Uterus (tissue), 4 donors: ENCODE data around the gene VPS35L. TPM values are rescaled to one million over a fixed set of nuclear protein-coding genes. Genes with fewer than 3 reads are reported as not detected.

Source experiments
- DNase-seq, 2 donors: peaks; one replicate each; pipeline ENCODE4 v3.0.0-alpha.2; 2019 to 2020
- H3K27ac ChIP-seq, 2 donors: fragments of 200-600 bp; sonication (generic); 1 replicate in 1 of 2; 2 replicates in 1 of 2; pipeline ENCODE4 v1.5.1; 2016 to 2018
- H3K27me3 ChIP-seq, 2 donors: fragments of 200-600 bp; sonication (generic); one replicate each; pipeline ENCODE4 v1.5.1; 2018 to 2019; ENCODE audit warnings: control low read depth in 1 of 2
- H3K36me3 ChIP-seq, 2 donors: fragments of 200-600 bp; sonication (generic); one replicate each; pipeline ENCODE4 v1.5.1; 2019; ENCODE audit warnings: control low read depth in 1 of 2
- H3K4me1 ChIP-seq, 2 donors: fragments of 200-600 bp; sonication (generic); one replicate each; pipeline ENCODE4 v1.5.1; 2018 to 2019; ENCODE audit warnings: control low read depth in 1 of 2
- H3K4me3 ChIP-seq, 2 donors: fragments of 200-600 bp; sonication (generic); 1 replicate in 1 of 2; 2 replicates in 1 of 2; pipeline ENCODE4 v1.5.1; 2018 to 2019; ENCODE audit warnings: mild to moderate bottlenecking in 1 of 2
- H3K9me3 ChIP-seq, 2 donors: fragments of 200-600 bp; sonication (generic); one replicate each; pipeline ENCODE4 v1.5.1; 2019; ENCODE audit warnings: control low read depth in 1 of 2
- POLR2A ChIP-seq, 2 donors: fragments of 450-650 bp; IDR thresholded peaks; one replicate each; pipeline ENCODE4 v1.6.1; 2016; ENCODE audit warnings: antibody characterized with exemption in 2 of 2, mild to moderate bottlenecking in 1 of 2, moderate library complexity in 1 of 2
- intact Hi-C: fragments of 100-400 bp; cut with DNase I; formaldehyde crosslinking; loops from one replicate; pipeline ENCODE4 v1.15.1; 2023; ENCODE audit warnings: low total_unique reads
- total RNA-seq, 4 donors: library from RNA; depleted of rRNA in 3 of 4; stranded (reverse); fragments of >200 nt in 3 of 4; gene quantifications; one replicate each; pipeline versions ENCODE4 v1.1.0 to v1.2.4, GENCODE V29; 2014 to 2023
- TF ChIP-seq, protein P1 (sequence below), 4 experiments: fragments of 200-600 bp in 2 of 4; fragments of 450-650 bp in 2 of 4; sonication (generic) in 2 of 4; IDR thresholded peaks; one replicate each; pipeline ENCODE4 v1.5.1; 2016 to 2019; ENCODE audit warnings: antibody characterized with exemption in 4 of 4, mild to moderate bottlenecking in 2 of 4, moderate library complexity in 1 of 4
- donor health status: DM: yes; HTN: yes; CAD: no.

The VPS35L gene
- total RNA-seq, 4 donors from 2014 or later: 34.8 to 110 (median 88.2) TPM

DNA sequence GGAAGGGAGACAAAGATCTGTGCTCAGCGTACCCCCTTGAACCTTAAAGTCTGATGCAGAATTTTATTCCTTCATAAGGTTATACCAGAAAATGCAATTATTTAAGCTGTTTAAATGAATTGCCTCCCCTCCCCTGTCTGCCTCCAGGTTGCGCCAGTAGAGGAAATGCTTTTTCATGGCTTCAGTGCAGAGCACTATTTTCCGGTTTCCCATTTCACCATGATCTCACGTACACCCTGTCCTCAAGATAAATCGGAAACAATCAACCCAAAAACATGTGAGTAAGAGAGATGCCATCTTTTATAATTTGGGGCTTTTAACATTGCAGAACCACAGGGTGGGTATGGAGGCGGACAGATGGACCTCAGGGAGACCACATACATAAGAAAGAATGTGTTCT lies 178.0 kb downstream of the VPS35L start:
- no peaks in the 10 kb centered on the region for H3K4me1 ChIP-seq
- intact Hi-C loops: no loop called here
- TF ChIP-seq, protein P1, sequence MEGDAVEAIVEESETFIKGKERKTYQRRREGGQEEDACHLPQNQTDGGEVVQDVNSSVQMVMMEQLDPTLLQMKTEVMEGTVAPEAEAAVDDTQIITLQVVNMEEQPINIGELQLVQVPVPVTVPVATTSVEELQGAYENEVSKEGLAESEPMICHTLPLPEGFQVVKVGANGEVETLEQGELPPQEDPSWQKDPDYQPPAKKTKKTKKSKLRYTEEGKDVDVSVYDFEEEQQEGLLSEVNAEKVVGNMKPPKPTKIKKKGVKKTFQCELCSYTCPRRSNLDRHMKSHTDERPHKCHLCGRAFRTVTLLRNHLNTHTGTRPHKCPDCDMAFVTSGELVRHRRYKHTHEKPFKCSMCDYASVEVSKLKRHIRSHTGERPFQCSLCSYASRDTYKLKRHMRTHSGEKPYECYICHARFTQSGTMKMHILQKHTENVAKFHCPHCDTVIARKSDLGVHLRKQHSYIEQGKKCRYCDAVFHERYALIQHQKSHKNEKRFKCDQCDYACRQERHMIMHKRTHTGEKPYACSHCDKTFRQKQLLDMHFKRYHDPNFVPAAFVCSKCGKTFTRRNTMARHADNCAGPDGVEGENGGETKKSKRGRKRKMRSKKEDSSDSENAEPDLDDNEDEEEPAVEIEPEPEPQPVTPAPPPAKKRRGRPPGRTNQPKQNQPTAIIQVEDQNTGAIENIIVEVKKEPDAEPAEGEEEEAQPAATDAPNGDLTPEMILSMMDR (IDR thresholded peaks at IDR 0.05): no peak
- no peak for TF ChIP-seq POLR2A (IDR thresholded peaks at IDR 0.05)
- H3K9me3 ChIP-seq: no peaks in the 10 kb centered on the region
- no peaks in the 10 kb centered on the region for H3K27me3 ChIP-seq
- no peak overlapping the region for H3K4me3 ChIP-seq
- no peak for DNase-seq
- no peaks in the 10 kb centered on the region for H3K36me3 ChIP-seq
- peak overlapping the region in 1 of 2 donors; percentile 15 for H3K27ac ChIP-seq

DNA sequence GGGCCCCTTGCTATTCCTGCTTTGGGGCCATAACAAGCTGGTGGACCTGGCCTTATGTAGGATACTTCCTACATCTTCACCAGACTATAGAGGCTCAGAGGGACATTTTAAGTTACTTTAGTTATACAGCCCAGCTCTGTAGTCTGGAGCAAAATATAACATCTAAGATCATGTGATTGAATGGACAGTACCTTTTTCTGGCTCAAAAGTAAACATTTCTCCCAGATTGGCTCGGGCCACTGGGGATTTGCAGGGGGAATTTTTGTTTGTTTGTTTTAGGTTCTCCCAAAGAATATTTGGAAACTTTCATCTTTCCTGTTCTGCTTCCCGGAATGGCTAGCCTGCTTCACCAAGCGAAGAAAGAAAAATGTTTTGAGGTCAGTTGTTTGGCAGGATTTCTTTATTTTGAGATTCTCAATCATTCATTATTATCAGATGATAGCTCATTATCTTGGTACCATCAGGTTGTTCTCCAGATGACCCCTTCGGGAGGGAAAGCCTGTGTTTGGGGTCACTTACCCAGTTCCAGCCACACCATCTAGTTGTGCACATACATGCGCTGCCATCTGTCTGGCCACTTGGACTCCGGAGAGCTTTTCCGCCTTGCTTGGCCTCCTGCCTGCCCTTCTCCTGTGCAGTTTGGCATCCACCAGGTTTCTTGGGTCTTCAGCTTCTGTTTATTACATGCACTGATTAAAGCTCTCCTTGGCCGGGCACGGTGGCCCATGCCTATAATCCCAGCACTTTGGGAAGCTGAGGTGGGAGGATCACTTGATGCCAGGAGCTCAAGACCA lies 179.8 kb downstream of the VPS35L start:
- Histone ChIP-seq H3K27me3 (no peaks in the 10 kb centered on the region), H3K4me3 (no peak overlapping the region), H3K4me1 (no peaks in the 10 kb centered on the region), H3K36me3 (no peaks in the 10 kb centered on the region), H3K9me3 (no peaks in the 10 kb centered on the region), H3K27ac (no peak overlapping the region)
- intact Hi-C loops: no loop called here
- no peak for DNase-seq
- TF ChIP-seq POLR2A (IDR thresholded peaks at IDR 0.05): no peak
- TF ChIP-seq, protein P1 (IDR thresholded peaks at IDR 0.05): no peak

DNA sequence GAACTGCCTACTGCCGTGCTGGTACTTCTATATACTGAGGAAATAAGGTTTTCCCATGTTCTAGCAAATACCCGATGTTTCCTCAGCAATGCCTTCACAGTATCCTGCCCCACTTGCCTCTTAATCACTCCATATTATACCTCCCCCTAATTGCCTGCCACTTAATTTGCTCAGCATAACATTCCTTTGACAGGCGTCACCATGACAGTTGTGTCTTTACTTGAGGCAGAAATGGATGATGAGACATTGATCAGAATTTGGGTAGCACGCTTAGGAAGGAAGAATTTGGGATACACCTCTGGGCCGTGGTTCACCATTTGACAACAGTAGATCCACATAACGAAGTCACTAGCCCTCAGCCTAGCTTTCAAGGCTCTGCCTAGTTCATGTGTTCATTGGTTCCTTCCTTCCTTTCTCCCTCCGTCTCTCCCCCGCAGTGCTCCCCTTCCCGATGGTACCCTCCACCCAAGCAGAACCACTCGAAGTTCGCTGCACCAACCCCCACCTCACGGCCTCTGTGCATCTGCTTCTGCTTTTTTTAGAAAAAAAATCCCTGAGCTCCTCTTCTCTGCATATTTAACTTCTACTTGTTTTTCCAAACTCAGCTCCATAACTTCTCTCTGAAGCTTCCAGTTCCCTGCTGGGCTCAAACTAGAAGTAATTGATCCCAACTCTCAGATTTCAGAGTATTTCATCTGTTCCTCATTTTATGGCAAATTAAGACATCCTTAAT lies 182.0 kb downstream of the VPS35L start:
- Histone ChIP-seq H3K27ac (no peak overlapping the region), H3K36me3 (no peaks in the 10 kb centered on the region), H3K9me3 (no peaks in the 10 kb centered on the region), H3K4me1 (no peaks in the 10 kb centered on the region), H3K4me3 (no peak overlapping the region), H3K27me3 (no peaks in the 10 kb centered on the region)
- TF ChIP-seq, protein P1 (IDR thresholded peaks at IDR 0.05): no peak
- no peak for TF ChIP-seq POLR2A (IDR thresholded peaks at IDR 0.05)
- DNase-seq: no peak
- intact Hi-C loops: no loop called here

DNA sequence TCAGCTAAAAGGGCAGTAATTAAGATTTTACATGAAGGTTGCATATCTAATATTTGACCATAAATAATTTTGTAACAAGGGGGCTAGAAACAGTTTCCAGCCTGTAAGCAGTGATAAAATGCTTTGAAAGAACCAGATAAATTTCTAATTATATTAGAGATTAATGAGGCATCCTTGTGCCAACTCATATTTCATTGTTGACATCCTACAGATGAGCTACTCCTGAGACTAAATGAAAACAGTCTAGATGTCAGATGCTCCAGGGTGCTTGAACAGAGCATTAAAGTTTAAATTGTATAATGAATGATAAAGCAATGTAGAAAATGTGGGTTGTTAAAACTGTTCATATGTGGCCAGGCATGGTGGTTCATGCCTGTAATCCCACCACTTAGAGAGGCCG lies 185.9 kb downstream of the VPS35L start:
- H3K4me1 ChIP-seq: no peaks in the 10 kb centered on the region

More for the DNA sequence above, 185.9 kb downstream of the VPS35L start:
- Histone ChIP-seq H3K36me3 (no peaks in the 10 kb centered on the region), H3K27me3 (no peaks in the 10 kb centered on the region), H3K27ac (no peak overlapping the region), H3K4me3 (no peak overlapping the region), H3K9me3 (no peaks in the 10 kb centered on the region)
- intact Hi-C loops: no loop called here
- TF ChIP-seq, protein P1 (IDR thresholded peaks at IDR 0.05): no peak
- no peak for TF ChIP-seq POLR2A (IDR thresholded peaks at IDR 0.05)
- no peak for DNase-seq
